ENCODE measurements around the gene CCDC137.

CCDC137 gene

GRCh38 chr17:81691196-81691595 lies 24.7 kb downstream of the CCDC137 start:
- Histone ChIP-seq H3K36me3 (ENCODE audit: insufficient read depth, low read length) (peaks cover 93% of the 10 kb centered on the region), H3K4me1 (ENCODE audit: insufficient read depth, low read length, severe bottlenecking) (no peaks in the 10 kb centered on the region), H3K27ac (ENCODE audit: low read depth, low read length, poor library complexity, severe bottlenecking) (no peak overlapping the region), H3K79me2 (ENCODE audit: insufficient read depth, low read length) (no peaks in the 10 kb centered on the region), H3K9me3 (ENCODE audit: low read length) (no peaks in the 10 kb centered on the region), H3F3A (ENCODE audit: insufficient read depth, low read length) (no peaks in the 10 kb centered on the region), H3K4me2 (ENCODE audit: low read length) (no peak overlapping the region), H3K4me3 (ENCODE audit: low read depth, low read length, poor library complexity, severe bottlenecking) (no peak overlapping the region), H4K20me1 (ENCODE audit: insufficient read depth, low read length) (no peaks in the 10 kb centered on the region), H2AFZ (ENCODE audit: low read length) (no peak overlapping the region), H3K9me2 (ENCODE audit: low read depth, low read length) (no peaks in the 10 kb centered on the region), H3K9ac (ENCODE audit: low read length) (no peak overlapping the region), H3K27me3 (ENCODE audit: insufficient read depth, low read length) (no peaks in the 10 kb centered on the region)
- TF ChIP-seq CTCF (IDR thresholded peaks at IDR 0.05; ENCODE audit: low read length) (no peak), EZH2 (IDR thresholded peaks at IDR 0.05; ENCODE audit: borderline replicate concordance, low read length) (no peak)

GRCh38 chr17:81691608-81692007 lies 25.1 kb downstream of the CCDC137 start:
- Histone ChIP-seq H3F3A (ENCODE audit: insufficient read depth, low read length) (no peaks in the 10 kb centered on the region), H3K4me3 (ENCODE audit: low read depth, low read length, poor library complexity, severe bottlenecking) (no peak overlapping the region), H3K36me3 (ENCODE audit: insufficient read depth, low read length) (peaks cover 93% of the 10 kb centered on the region), H3K27me3 (ENCODE audit: insufficient read depth, low read length) (no peaks in the 10 kb centered on the region), H3K9me2 (ENCODE audit: low read depth, low read length) (no peaks in the 10 kb centered on the region), H2AFZ (ENCODE audit: low read length) (no peak overlapping the region), H3K4me1 (ENCODE audit: insufficient read depth, low read length, severe bottlenecking) (no peaks in the 10 kb centered on the region), H3K9ac (ENCODE audit: low read length) (no peak overlapping the region), H3K27ac (ENCODE audit: low read depth, low read length, poor library complexity, severe bottlenecking) (no peak overlapping the region), H3K9me3 (ENCODE audit: low read length) (no peaks in the 10 kb centered on the region), H3K79me2 (ENCODE audit: insufficient read depth, low read length) (no peaks in the 10 kb centered on the region), H4K20me1 (ENCODE audit: insufficient read depth, low read length) (no peaks in the 10 kb centered on the region), H3K4me2 (ENCODE audit: low read length) (no peak overlapping the region)
- no peak for TF ChIP-seq CTCF (IDR thresholded peaks at IDR 0.05; ENCODE audit: low read length)
- TF ChIP-seq EZH2 (IDR thresholded peaks at IDR 0.05; ENCODE audit: borderline replicate concordance, low read length): no peak

- H3K4me1 ChIP-seq (ENCODE audit: insufficient read depth, low read length, severe bottlenecking): no peaks in the 10 kb centered on the region
- H3K27ac ChIP-seq (ENCODE audit: low read depth, low read length, poor library complexity, severe bottlenecking): no peak overlapping the region
- no peaks in the 10 kb centered on the region for H3K79me2 ChIP-seq (ENCODE audit: insufficient read depth, low read length)
- H3K4me2 ChIP-seq (ENCODE audit: low read length): no peak overlapping the region
- no peaks in the 10 kb centered on the region for H3K9me2 ChIP-seq (ENCODE audit: low read depth, low read length)
- no peaks in the 10 kb centered on the region for H3K9me3 ChIP-seq (ENCODE audit: low read length)
- no peaks in the 10 kb centered on the region for H4K20me1 ChIP-seq (ENCODE audit: insufficient read depth, low read length)
- no peak overlapping the region for H3K4me3 ChIP-seq (ENCODE audit: low read depth, low read length, poor library complexity, severe bottlenecking)
- no peak overlapping the region for H2AFZ ChIP-seq (ENCODE audit: low read length)
- H3K36me3 ChIP-seq (ENCODE audit: insufficient read depth, low read length): peaks cover 95% of the 10 kb centered on the region
- no peaks in the 10 kb centered on the region for H3K27me3 ChIP-seq (ENCODE audit: insufficient read depth, low read length)
- TF ChIP-seq CTCF (IDR thresholded peaks at IDR 0.05; ENCODE audit: low read length) (peak; percentile 35; the same call in 1 of the 2 replicates), EZH2 (IDR thresholded peaks at IDR 0.05; ENCODE audit: borderline replicate concordance, low read length) (no peak)
- no peak overlapping the region for H3K9ac ChIP-seq (ENCODE audit: low read length)
- no peaks in the 10 kb centered on the region for H3F3A ChIP-seq (ENCODE audit: insufficient read depth, low read length)
Observed at GRCh38 chr17:81693509-81694210, 27.1 kb downstream of the CCDC137 start.
